AG04450 (cell line): Measurements from ENCODE around the gene ZNF335. TPM values are rescaled to one million over a fixed set of nuclear protein-coding genes. Genes with fewer than 3 reads are reported as not detected.

ENCODE experiments used
- CTCF ChIA-PET: fragments of 300-600, 350-600 bp; formaldehyde crosslinking; extraction: SDS; loops from one replicate; lab custom pipeline; 2022; ENCODE audit warnings: antibody characterized with exemption, inconsistent platforms; lab: Charles Lee
- POLR2A ChIA-PET: fragments of 350-600 bp; formaldehyde crosslinking; extraction: SDS; loops from one replicate; lab custom pipeline; 2021; ENCODE audit warnings: antibody characterized with exemption, inconsistent platforms; lab: Yijun Ruan, JAX
- DNase-seq: peaks from one replicate; pipeline ENCODE4 v3.0.0-alpha.2; 2011; ENCODE audit warnings: low read depth, low spot score
- H3K27ac ChIP-seq: one replicate; pipeline ENCODE4 v1.5.1; 2012; ENCODE audit warnings: low read depth, low read length, control low read depth
- H3K27me3 ChIP-seq: one replicate; pipeline ENCODE4 v1.6.0; 2012; ENCODE audit warnings: low read length; ENCODE audit not compliant: control insufficient read depth, insufficient read depth
- H3K4me3 ChIP-seq: 2 replicates; pipeline ENCODE4 v1.5.1; 2011; ENCODE audit warnings: mild to moderate bottlenecking, low read depth, low read length, control low read depth
- H3K9me3 ChIP-seq: 2 replicates; pipeline ENCODE4 v1.5.1; 2012; ENCODE audit warnings: low read length; ENCODE audit not compliant: control insufficient read depth, insufficient read depth
- polyA plus RNA-seq: library from polyadenylated mRNA; depleted of rRNA; stranded (reverse); fragments of >200 nt; gene quantifications from 2 replicates; pipeline ENCODE4 v1.2.3, GENCODE V29; 2011
- TF ChIP-seq, protein P1 (sequence below): IDR thresholded peaks from 2 replicates; pipeline ENCODE4 v1.5.1; 2011; ENCODE audit warnings: low read depth, low read length, control low read depth, inconsistent platforms

ZNF335 gene
- polyA plus RNA-seq, 1 experiment: 5.5 TPM

DNA sequence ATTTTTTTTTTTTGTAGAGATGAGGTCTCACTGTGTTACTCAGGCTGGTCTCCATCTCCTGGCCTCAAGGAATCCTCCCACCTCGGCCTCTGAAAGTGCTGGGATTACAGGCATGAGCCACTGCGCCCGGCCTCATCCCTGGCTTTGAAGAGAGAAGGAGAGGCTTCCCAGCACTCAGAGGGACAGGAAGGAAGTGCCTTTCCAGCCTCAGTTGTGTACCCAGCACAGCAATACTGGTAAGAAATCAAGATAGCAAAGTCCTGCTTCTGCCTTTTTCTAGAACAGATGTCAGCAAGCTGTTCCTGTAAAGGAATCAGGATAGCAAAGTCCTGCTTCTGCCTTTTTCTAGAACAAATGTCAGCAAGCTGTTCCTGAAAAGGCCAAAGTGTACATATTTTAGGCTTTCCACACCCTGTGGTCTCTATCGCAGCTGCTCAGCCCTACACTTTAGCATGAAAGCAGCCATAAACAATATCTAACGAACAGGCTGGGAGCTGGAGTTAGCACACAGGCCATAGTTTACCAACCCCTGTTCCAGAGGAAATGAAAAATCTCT, 53.7 kb downstream of the ZNF335 start:
- ChIA-PET CTCF (interaction anchor here (2.7 kb wide), 1 partner anchor 51 kb away, joined by 12 read pairs; no protein-coding TSS in a partner anchor), POLR2A (interaction anchor here (1.1 to 3.5 kb wide), 3 partner anchors 13 to 53 kb away, joined by 3 to 36 read pairs (median 5); partner anchors contain the start of genes PCIF1 and ZNF335)
- no peak for DNase-seq
- no peaks in the 10 kb centered on the region for H3K9me3 ChIP-seq
- no peak overlapping the region for H3K4me3 ChIP-seq
- TF ChIP-seq, protein P1, sequence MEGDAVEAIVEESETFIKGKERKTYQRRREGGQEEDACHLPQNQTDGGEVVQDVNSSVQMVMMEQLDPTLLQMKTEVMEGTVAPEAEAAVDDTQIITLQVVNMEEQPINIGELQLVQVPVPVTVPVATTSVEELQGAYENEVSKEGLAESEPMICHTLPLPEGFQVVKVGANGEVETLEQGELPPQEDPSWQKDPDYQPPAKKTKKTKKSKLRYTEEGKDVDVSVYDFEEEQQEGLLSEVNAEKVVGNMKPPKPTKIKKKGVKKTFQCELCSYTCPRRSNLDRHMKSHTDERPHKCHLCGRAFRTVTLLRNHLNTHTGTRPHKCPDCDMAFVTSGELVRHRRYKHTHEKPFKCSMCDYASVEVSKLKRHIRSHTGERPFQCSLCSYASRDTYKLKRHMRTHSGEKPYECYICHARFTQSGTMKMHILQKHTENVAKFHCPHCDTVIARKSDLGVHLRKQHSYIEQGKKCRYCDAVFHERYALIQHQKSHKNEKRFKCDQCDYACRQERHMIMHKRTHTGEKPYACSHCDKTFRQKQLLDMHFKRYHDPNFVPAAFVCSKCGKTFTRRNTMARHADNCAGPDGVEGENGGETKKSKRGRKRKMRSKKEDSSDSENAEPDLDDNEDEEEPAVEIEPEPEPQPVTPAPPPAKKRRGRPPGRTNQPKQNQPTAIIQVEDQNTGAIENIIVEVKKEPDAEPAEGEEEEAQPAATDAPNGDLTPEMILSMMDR: no peak
- H3K27ac ChIP-seq: peak overlapping the region; percentile 76
- no peaks in the 10 kb centered on the region for H3K27me3 ChIP-seq

DNA sequence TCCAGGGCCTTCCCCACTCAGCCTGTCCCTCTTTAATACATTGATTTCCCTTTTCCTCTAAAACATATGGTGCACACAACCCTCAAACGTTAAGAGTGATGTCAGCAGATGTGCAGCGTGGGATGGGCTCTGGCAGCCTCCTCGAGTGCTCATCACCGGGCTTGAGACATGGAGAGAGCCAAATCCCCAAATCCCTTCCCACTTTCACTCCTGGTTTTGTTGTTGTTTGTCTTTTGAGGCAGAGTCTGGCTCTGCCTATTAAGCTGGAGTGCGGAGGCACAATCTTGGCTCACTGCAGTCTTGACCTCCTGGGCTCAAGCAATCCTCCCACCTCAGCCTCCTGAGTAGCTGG, 54.2 kb downstream of the ZNF335 start:
- Histone ChIP-seq H3K27ac (peak overlapping the region; percentile 76), H3K4me3 (no peak overlapping the region), H3K9me3 (no peaks in the 10 kb centered on the region), H3K27me3 (no peaks in the 10 kb centered on the region)
- ChIA-PET POLR2A (interaction anchor here (1.1 to 3.5 kb wide), 3 partner anchors 12 to 54 kb away, joined by 3 to 36 read pairs (median 5); partner anchors contain the start of genes PCIF1 and ZNF335), CTCF (interaction anchor here (2.7 kb wide), 1 partner anchor 52 kb away, joined by 12 read pairs; no protein-coding TSS in a partner anchor)
- no peak for DNase-seq
- TF ChIP-seq, protein P1: no peak

DNA sequence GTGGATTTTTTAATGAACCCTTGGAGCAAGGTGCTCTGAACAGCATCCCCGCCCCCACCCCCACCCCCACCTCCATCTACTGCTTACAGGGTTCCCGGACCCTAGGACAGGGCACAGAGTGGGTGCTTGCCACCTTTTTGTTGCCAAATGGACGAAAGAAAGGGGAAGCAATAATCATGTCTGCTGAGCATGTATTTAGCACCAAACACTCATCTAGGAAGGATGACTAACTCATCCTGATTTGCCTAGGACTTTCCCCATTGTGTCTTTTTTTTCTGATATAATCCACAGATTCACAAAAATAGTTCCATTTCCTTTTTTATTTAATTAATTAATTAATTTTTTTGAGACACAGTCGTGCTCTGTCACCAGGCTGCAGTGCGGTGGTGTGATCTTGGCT, 58.9 kb downstream of the ZNF335 start:
- ChIA-PET CTCF (no interaction called here), POLR2A (no interaction called here)
- no peak overlapping the region for H3K27ac ChIP-seq
- no peaks in the 10 kb centered on the region; the same call in 1 of the 2 replicates for H3K9me3 ChIP-seq
- TF ChIP-seq, protein P1: no peak
- no peak overlapping the region for H3K4me3 ChIP-seq
- H3K27me3 ChIP-seq: no peaks in the 10 kb centered on the region
- no peak for DNase-seq

DNA sequence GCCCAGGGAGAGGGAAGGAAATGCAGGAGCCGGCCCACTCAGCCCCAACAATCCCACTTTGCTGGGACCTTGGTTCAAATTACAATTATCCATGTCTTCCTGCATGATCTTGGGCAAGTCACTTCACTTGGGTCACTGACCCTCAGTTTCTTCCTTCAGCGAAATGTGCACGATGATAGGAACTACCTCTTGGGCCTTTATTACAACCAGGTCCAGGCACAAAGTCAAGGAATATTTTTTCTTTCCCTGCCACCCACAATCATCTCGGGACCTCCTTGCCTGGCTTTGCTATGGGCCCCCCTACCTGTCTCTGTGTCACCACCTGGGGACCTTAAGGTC, 59.7 kb downstream of the ZNF335 start:
- POLR2A ChIA-PET: interaction anchor here (0.9 to 3.6 kb wide), 5 partner anchors 8 to 23 kb away, joined by 4 to 57 read pairs (median 15); partner anchors contain the start of genes CTSA, NEURL2 and PCIF1
- peak overlapping the region; percentile 75 for H3K27ac ChIP-seq

More for the DNA sequence above, 59.7 kb downstream of the ZNF335 start:
- no peaks in the 10 kb centered on the region; the same call in 1 of the 2 replicates for H3K9me3 ChIP-seq
- no peaks in the 10 kb centered on the region for H3K27me3 ChIP-seq
- H3K4me3 ChIP-seq: peak overlapping the region; percentile 69
- DNase-seq: no peak
- CTCF ChIA-PET: no interaction called here
- TF ChIP-seq, protein P1: no peak
